ENCODE measurements around the gene ANO7.

- TF ChIP-seq CTCF (IDR thresholded peaks at IDR 0.05), result no peak
- TF ChIP-seq POLR2A (IDR thresholded peaks at IDR 0.05), result no peak
Observed at GRCh38 chr2:241159116-241159515, 29.4 kb upstream of the ANO7 start.
